K562 (cell line): ENCODE measurements around the gene MAPK13. TPM values are rescaled to one million over a fixed set of nuclear protein-coding genes. Genes with fewer than 3 reads are reported as not detected.

Experiments
- ARID1B ChIP-seq: fragments of 450-650 bp; IDR thresholded peaks from 2 replicates; pipeline ENCODE4 v1.6.1; 2016; ENCODE audit warnings: antibody characterized with exemption, mild to moderate bottlenecking, inconsistent platforms
- ARID4B ChIP-seq: sonication (generic); formaldehyde crosslinking; IDR thresholded peaks from 2 replicates; pipeline ENCODE4 v1.8.0; 2022; ENCODE audit warnings: mild to moderate bottlenecking, missing genetic modification reagents
- ASH1L ChIP-seq: fragments of 450-650 bp; IDR thresholded peaks from 2 replicates; pipeline ENCODE4 v1.6.1; 2018; ENCODE audit warnings: borderline replicate concordance, mild to moderate bottlenecking, low read depth; ENCODE audit not compliant: partially characterized antibody
- BACH1 ChIP-seq: fragments of 200-800 bp; sonication (Bioruptor generic); IDR thresholded peaks from 2 replicates; pipeline ENCODE4 v1.6.1; 2016; ENCODE audit warnings: missing genetic modification characterization, missing compliant biosample characterization
- EP400 ChIP-seq: fragments of 450-650 bp; IDR thresholded peaks from 2 replicates; pipeline ENCODE4 v1.6.1; 2017; ENCODE audit warnings: antibody characterized with exemption, mild to moderate bottlenecking, moderate library complexity
- FOXJ3 ChIP-seq: sonication (generic); formaldehyde crosslinking; IDR thresholded peaks from 2 replicates; pipeline ENCODE4 v1.4.0; 2020; ENCODE audit warnings: mild to moderate bottlenecking, missing genetic modification reagents
- IFI16 ChIP-seq: fragments of 250-450 bp; sonication (Bioruptor Pico); IDR thresholded peaks from 2 replicates; pipeline ENCODE4 v2.1.2; 2022; ENCODE audit warnings: mild to moderate bottlenecking, inconsistent platforms
- PHB ChIP-seq: fragments of 250-450 bp; sonication (Bioruptor Pico); IDR thresholded peaks from 2 replicates; pipeline ENCODE4 v1.5.0; 2021
- PHB2 ChIP-seq: fragments of 450-650 bp; IDR thresholded peaks from 2 replicates; pipeline ENCODE4 v1.6.1; 2017; ENCODE audit warnings: low read depth
- PRPF4 ChIP-seq: fragments of 200-400 bp; formaldehyde crosslinking; IDR thresholded peaks from one replicate; pipeline ENCODE4 v1.6.1; 2017; ENCODE audit warnings: low read length, low read depth, mild to moderate bottlenecking; ENCODE audit not compliant: insufficient read depth, poor library complexity, severe bottlenecking
- RBM17 ChIP-seq: fragments of 200-400 bp; formaldehyde crosslinking; IDR thresholded peaks from 2 replicates; pipeline ENCODE4 v1.6.1; 2017; ENCODE audit warnings: low read depth, mild to moderate bottlenecking, low read length, borderline replicate concordance
- SMARCB1 ChIP-seq: IDR thresholded peaks from 2 replicates; pipeline ENCODE4 v1.6.1; 2011; ENCODE audit warnings: improper control_type of control experiment, low read depth; ENCODE audit not compliant: insufficient read length
- ZBED1 ChIP-seq: IDR thresholded peaks from 2 replicates; pipeline ENCODE4 v1.6.1; 2014
- ZNF124 ChIP-seq: sonication (generic); formaldehyde crosslinking; IDR thresholded peaks from 2 replicates; pipeline ENCODE4 v1.8.1; 2022; ENCODE audit warnings: missing genetic modification reagents
- polyA plus RNA-seq, 8 experiments: library from polyadenylated mRNA; depleted of rRNA in 4 of 8; stranded (reverse) in 5 of 8; unstranded in 3 of 8; fragments of >200 nt; fragmentation: Nextera tagmentation in 2 of 8; fragmentation: Illumina TruSeq in 1 of 8; extraction: Ambion mirVana in 2 of 8; extraction: Trizol in 1 of 8; gene quantifications; 2 replicates each; pipeline versions ENCODE4 v1.2.1 to v1.2.3, GENCODE V29; 2011 to 2014; ENCODE audit warnings: inconsistent platforms in 1 of 8, missing spikeins in 1 of 8
- total RNA-seq, 7 experiments: library from RNA; depleted of rRNA in 6 of 7; stranded (reverse); fragments of >200 nt in 6 of 7; fragmentation: Illumina TruSeq in 2 of 7; extraction: Trizol in 2 of 7; gene quantifications; 2 replicates each; pipeline versions ENCODE4 v1.2.1 to v1.2.3, GENCODE V29; 2011 to 2021; ENCODE audit warnings: low replicate concordance in 1 of 7
- TF ChIP-seq, protein P1 (sequence below): fragments of 450-650 bp; formaldehyde crosslinking; IDR thresholded peaks from 2 replicates; pipeline ENCODE4 v1.4.0; 2022; ENCODE audit warnings: missing genetic modification characterization
- TF ChIP-seq, protein P2 (sequence below): IDR thresholded peaks from 2 replicates; pipeline ENCODE4 v1.6.1; 2012; ENCODE audit warnings: low read depth, low read length, improper control_type of control experiment, borderline replicate concordance
- TF ChIP-seq, protein P3 (sequence below): sonication (generic); formaldehyde crosslinking; IDR thresholded peaks from 2 replicates; pipeline ENCODE4 v1.8.1; 2023; ENCODE audit warnings: mild to moderate bottlenecking, missing genetic modification reagents

MAPK13 gene
- total and polyA plus RNA-seq, 9 of the 15 experiments (the other 6 are each of a cell fraction or from before 2014, with no cell fraction given), result 0.03 to 2.3 (median 0.48) TPM; not detected in 1

DNA sequence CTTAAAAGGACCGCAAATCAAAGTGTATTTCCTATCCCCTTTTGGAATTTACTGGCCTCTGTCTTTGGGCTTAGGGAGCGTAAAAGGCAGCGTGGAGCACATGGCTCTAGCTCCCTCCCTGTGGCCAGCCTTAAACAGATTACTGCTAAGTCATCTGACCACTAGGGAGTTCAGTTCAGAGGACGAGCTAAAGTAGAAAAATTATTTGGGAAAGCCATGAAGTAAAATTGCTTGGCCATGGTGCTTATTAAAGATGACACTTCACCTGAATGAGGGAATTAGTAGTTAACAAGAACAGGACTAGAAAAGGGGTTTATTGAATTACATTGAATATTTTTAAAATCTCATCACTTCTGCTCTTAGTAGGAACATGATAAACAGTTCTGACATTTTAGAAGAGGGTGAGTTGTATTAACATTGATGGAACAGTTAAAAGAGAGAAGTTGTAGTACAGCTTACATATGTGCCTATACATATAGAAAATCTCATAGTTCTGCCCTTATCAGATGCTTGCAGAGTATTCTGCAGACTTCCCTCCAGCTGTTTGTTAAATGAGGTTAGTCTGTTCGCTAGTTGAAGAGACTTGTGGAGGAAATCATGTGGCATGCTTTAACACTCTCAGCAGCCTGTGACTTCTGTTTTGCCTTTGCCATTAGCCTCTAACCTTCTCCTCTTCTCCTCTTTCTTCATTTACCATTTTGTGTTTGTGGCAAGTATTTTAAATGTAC lies 31.2 kb upstream of the MAPK13 start (continued):
- TF ChIP-seq EP400, result peak; percentile 70
- TF ChIP-seq RBM17, result no peak
- TF ChIP-seq, protein P1, sequence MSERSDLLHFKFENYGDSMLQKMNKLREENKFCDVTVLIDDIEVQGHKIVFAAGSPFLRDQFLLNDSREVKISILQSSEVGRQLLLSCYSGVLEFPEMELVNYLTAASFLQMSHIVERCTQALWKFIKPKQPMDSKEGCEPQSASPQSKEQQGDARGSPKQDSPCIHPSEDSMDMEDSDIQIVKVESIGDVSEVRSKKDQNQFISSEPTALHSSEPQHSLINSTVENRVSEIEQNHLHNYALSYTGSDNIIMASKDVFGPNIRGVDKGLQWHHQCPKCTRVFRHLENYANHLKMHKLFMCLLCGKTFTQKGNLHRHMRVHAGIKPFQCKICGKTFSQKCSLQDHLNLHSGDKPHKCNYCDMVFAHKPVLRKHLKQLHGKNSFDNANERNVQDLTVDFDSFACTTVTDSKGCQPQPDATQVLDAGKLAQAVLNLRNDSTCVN, result no peak
- no peak for TF ChIP-seq PRPF4
- no peak for TF ChIP-seq ARID4B (CRISPR knock-in tag)
- no peak for TF ChIP-seq ASH1L
- TF ChIP-seq ZNF124 (CRISPR knock-in tag), result no peak
- TF ChIP-seq, protein P2, sequence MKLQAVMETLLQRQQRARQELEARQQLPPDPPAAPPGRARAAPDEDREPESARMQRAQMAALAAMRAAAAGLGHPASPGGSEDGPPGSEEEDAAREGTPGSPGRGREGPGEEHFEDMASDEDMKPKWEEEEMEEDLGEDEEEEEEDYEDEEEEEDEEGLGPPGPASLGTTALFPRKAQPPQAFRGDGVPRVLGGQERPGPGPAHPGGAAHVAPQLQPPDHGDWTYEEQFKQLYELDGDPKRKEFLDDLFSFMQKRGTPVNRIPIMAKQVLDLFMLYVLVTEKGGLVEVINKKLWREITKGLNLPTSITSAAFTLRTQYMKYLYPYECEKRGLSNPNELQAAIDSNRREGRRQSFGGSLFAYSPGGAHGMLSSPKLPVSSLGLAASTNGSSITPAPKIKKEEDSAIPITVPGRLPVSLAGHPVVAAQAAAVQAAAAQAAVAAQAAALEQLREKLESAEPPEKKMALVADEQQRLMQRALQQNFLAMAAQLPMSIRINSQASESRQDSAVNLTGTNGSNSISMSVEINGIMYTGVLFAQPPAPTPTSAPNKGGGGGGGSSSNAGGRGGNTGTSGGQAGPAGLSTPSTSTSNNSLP, result no peak
- TF ChIP-seq ARID1B, result peak; percentile 66
- TF ChIP-seq BACH1 (tag), result peak; percentile 54; the same call in 1 of the 2 replicates
- TF ChIP-seq, protein P3, sequence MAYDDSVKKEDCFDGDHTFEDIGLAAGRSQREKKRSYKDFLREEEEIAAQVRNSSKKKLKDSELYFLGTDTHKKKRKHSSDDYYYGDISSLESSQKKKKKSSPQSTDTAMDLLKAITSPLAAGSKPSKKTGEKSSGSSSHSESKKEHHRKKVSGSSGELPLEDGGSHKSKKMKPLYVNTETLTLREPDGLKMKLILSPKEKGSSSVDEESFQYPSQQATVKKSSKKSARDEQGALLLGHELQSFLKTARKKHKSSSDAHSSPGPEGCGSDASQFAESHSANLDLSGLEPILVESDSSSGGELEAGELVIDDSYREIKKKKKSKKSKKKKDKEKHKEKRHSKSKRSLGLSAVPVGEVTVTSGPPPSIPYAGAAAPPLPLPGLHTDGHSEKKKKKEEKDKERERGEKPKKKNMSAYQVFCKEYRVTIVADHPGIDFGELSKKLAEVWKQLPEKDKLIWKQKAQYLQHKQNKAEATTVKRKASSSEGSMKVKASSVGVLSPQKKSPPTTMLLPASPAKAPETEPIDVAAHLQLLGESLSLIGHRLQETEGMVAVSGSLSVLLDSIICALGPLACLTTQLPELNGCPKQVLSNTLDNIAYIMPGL, result no peak
- no peak for TF ChIP-seq PHB (CRISPR knock-in tag)
- no peak for TF ChIP-seq ZBED1
- TF ChIP-seq FOXJ3, result no peak
- TF ChIP-seq IFI16, result no peak
- TF ChIP-seq SMARCB1, result no peak
- no peak for TF ChIP-seq PHB2
